ENCODE results near the gene PSMG3. TPM values are rescaled to one million over a fixed set of nuclear protein-coding genes. Genes with fewer than 3 reads are reported as not detected.

The PSMG3 gene
- polyA plus RNA-seq, 1 experiment = 31.1 TPM

GRCh38 chr7:1578513-1578912, 8.7 kb upstream of the PSMG3 start:
- Histone ChIP-seq H3K27ac (ENCODE audit: low read depth, low read length) (no peak overlapping the region), H3K4me3 (ENCODE audit: low read depth, low read length) (no peak overlapping the region), H3K27me3 (ENCODE audit: control insufficient read depth, insufficient read depth, low read length) (peaks cover 2% of the 10 kb centered on the region), H3K9me3 (ENCODE audit: control insufficient read depth, insufficient read depth, low read length) (no peaks in the 10 kb centered on the region; the same call in 1 of the 2 replicates)
- no peak for TF ChIP-seq CTCF (IDR thresholded peaks at IDR 0.05; ENCODE audit: low read depth, low read length)
- DNase-seq (ENCODE audit: low read depth, low spot score) = no peak
- ChIA-PET POLR2A (no interaction called here), CTCF (interaction anchor here (0.8 to 1.1 kb wide), 3 partner anchors 10 to 769 kb away, joined by 3 to 9 read pairs (median 7); no protein-coding TSS in a partner anchor)

- H3K27me3 ChIP-seq (ENCODE audit: control insufficient read depth, insufficient read depth, low read length) = peaks cover 2% of the 10 kb centered on the region
- POLR2A ChIA-PET = no interaction called here
- no peaks in the 10 kb centered on the region; the same call in 1 of the 2 replicates for H3K9me3 ChIP-seq (ENCODE audit: control insufficient read depth, insufficient read depth, low read length)
- no peak for TF ChIP-seq CTCF (IDR thresholded peaks at IDR 0.05; ENCODE audit: low read depth, low read length)
- no peak for DNase-seq (ENCODE audit: low read depth, low spot score)
- CTCF ChIA-PET = no interaction called here
- H3K4me3 ChIP-seq (ENCODE audit: low read depth, low read length) = no peak overlapping the region
- H3K27ac ChIP-seq (ENCODE audit: low read depth, low read length) = no peak overlapping the region
Observed at GRCh38 chr7:1576521-1577253, 6.9 kb upstream of the PSMG3 start.

- CTCF ChIA-PET = no interaction called here
- TF ChIP-seq CTCF (IDR thresholded peaks at IDR 0.05; ENCODE audit: low read depth, low read length) = no peak
- Histone ChIP-seq H3K4me3 (ENCODE audit: low read depth, low read length) (no peak overlapping the region), H3K27me3 (ENCODE audit: control insufficient read depth, insufficient read depth, low read length) (peaks cover 2% of the 10 kb centered on the region), H3K27ac (ENCODE audit: low read depth, low read length) (no peak overlapping the region), H3K9me3 (ENCODE audit: control insufficient read depth, insufficient read depth, low read length) (no peaks in the 10 kb centered on the region; the same call in 1 of the 2 replicates)
- POLR2A ChIA-PET = no interaction called here
- DNase-seq (ENCODE audit: low read depth, low spot score) = no peak
Observed at GRCh38 chr7:1575809-1576208, 6.0 kb upstream of the PSMG3 start.

DNA sequence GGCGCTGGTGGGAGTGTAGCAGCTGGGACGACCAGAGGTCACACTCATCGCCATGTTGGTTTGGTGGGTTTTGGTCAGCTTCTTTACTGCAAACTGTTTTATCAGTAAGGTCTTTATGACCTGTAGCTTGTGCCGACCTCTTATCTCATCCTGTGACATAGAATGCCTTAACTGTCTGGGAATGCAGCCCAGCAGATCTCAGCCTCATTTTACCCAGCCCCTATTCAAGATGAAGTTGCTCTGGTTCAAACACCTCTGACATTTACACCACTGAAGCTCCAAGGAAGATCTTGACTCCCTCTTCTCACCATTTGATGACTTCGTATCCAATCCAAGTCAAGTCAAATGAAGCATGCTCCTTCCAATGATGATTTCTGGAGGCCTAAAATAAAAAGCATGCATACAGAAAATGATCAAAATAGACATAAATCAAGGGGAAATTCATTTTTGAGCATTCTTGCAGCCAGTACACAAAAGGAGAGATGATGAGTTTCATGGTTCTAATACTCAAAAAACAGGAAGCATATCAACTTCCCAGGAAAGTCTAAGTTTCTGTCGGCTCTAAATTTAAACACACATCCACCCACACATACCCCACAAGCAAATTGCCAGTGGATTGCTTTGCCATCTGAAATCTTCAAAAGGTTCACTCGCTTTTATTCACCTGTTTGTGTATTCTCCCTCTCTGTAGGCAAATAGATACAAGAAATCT, 2.4 kb upstream of the PSMG3 start:
- H3K27me3 ChIP-seq (ENCODE audit: control insufficient read depth, insufficient read depth, low read length) = no peaks in the 10 kb centered on the region
- H3K9me3 ChIP-seq (ENCODE audit: control insufficient read depth, insufficient read depth, low read length) = no peaks in the 10 kb centered on the region; the same call in 1 of the 2 replicates
- no peak overlapping the region for H3K27ac ChIP-seq (ENCODE audit: low read depth, low read length)
- CTCF ChIA-PET = interaction anchor here (0.6 kb wide), 1 partner anchor 130 kb away, joined by 5 read pairs; no protein-coding TSS in a partner anchor
- DNase-seq (ENCODE audit: low read depth, low spot score) = no peak
- no peak for TF ChIP-seq CTCF (IDR thresholded peaks at IDR 0.05; ENCODE audit: low read depth, low read length)
- no peak overlapping the region for H3K4me3 ChIP-seq (ENCODE audit: low read depth, low read length)
- POLR2A ChIA-PET = no interaction called here

DNA sequence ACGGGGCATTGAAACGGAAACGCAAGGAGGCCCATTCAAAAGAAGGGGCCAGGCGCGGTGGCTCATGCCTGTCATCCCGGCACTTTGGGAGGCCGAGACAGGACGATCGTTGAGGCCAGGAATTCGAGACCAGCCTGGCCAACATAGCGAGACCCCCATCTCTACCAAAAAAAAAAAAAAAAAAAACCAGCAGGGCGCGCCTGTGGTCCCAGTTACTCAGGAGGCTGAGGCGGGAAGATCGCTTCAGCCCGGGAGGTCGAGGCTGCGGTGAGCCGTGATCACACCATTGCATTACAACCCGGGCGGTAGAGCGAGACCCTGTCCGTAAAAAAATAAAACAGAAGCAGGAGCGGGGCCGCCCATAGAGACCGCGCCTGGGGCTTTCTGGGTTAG, 396 bp downstream of the PSMG3 start:
- H3K9me3 ChIP-seq (ENCODE audit: control insufficient read depth, insufficient read depth, low read length) = no peaks in the 10 kb centered on the region; the same call in 1 of the 2 replicates
- peak overlapping the region; percentile 87 for H3K4me3 ChIP-seq (ENCODE audit: low read depth, low read length)
- DNase-seq (ENCODE audit: low read depth, low spot score) = no peak
- TF ChIP-seq CTCF (IDR thresholded peaks at IDR 0.05; ENCODE audit: low read depth, low read length) = no peak
- ChIA-PET CTCF (no interaction called here), POLR2A (no interaction called here)
- peak overlapping the region; percentile 94 for H3K27ac ChIP-seq (ENCODE audit: low read depth, low read length)
- H3K27me3 ChIP-seq (ENCODE audit: control insufficient read depth, insufficient read depth, low read length) = no peaks in the 10 kb centered on the region

Data from AG04450 (cell line).